IMR-90 (cell line): ENCODE results near the gene AFF2.

Experiments
- CHD1 ChIP-seq: IDR thresholded peaks from 2 replicates; pipeline ENCODE4 v1.6.1; 2012; ENCODE audit warnings: low read depth, low read length, improper control_type of control experiment
- CTCF ChIP-seq: conservative IDR thresholded peaks from 2 replicates; pipeline ENCODE4 v1.5.1; 2012; ENCODE audit warnings: mild to moderate bottlenecking, low read depth, low read length, improper control_type of control experiment
- MAFK ChIP-seq: IDR thresholded peaks from 2 replicates; pipeline ENCODE4 v1.6.1; 2012; ENCODE audit warnings: low read depth, low read length, improper control_type of control experiment
- NFE2L2 ChIP-seq: fragments of 150-350 bp; IDR thresholded peaks from 2 replicates; pipeline ENCODE4 v1.6.1; 2016; ENCODE audit warnings: low read depth, mild to moderate bottlenecking, low read length
- POLR2A ChIP-seq: IDR thresholded peaks from 2 replicates; pipeline ENCODE4 v1.6.1; 2012; ENCODE audit warnings: mild to moderate bottlenecking, low read depth, low read length
- USF2 ChIP-seq: fragments of 150-350 bp; IDR thresholded peaks from 2 replicates; pipeline ENCODE4 v1.6.1; 2017; ENCODE audit warnings: mild to moderate bottlenecking, antibody characterized with exemption, low read length, low read depth

GRCh38 chrX:148567779-148568178, 67.4 kb downstream of the AFF2 start:
- TF ChIP-seq POLR2A (no peak), CTCF (no peak), CHD1 (no peak), MAFK (no peak), NFE2L2 (no peak), USF2 (no peak)
